HG02571 (cell line): ENCODE results near the gene PYM1.

Experiments
- ATAC-seq: cut with Tn5 transposase; IDR thresholded peaks from one replicate; pipeline ENCODE4 v1.9.1; 2021; ENCODE audit warnings: mild to moderate bottlenecking, moderate library complexity; ENCODE audit not compliant: unreplicated experiment

Gene PYM1

DNA sequence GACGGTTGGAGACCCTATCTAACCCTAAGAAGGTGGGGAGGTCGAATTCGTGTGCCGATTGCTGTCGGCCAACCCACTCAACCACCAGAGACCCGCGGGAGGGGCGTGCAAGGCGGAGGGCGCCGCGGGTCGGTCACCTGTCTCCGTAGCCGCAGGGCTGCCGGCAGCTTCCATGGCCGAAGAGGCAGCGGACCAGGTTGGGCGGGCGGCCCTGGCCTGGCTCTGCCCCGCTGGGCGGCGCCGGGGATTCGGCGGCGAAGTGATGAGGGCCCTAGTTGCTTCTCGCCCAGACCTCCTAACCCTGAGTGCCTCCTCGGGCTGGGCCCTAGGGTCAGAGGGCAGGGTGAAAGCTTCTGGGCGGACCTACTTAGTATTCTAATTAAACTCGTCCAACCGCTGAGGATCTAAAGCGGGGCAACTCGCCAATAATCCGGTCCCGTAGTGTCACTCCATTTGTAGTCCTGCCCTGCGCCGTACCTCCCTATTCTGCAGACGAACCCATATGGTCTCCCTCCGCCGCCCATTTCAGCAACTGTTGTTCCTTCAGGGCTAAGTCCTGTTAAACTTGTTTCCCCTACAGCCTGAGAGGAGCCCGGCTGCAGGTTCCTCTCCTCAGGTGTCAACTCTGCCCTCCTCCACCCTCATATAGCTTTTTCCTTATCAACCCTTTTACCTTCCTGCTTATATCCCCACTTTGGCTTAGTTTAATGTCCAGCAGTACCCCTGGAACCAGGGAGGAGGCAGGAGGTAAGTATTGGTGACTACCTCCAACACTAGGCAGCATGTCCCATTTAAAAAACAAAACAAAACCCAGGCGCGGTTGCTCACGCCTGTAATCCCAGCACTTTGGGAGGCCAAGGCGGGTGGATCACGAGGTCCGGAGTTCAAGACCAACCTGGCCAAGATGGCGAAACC, at the start of gene PYM1:
Gene PYM1 (minus strand): TSS at position 307 of the 915 bp plus-strand sequence. CDS start 133 bp downstream, at position 174.
- ATAC-seq: peak; percentile 38

DNA sequence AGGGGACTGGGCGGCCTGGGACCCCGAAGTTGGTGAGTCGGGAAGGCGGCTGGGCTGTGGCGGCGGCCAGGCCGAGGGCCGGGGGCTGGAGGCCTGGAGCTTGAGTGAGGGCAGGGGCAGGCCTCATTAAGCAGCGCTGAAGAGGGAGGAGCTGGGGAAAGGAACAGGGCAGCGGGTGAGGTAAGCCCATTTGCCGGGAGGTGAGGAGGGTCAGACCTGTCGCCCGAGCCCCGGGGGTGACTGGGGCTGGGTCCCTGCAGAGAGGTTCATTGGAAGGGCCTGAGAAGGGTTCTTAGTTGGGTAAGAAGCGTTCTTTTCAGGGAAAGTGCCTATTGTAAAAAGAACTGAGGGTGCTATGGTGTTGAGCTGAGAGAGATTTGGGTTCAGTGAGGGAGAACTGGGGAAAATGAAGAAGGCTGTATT, 46.6 kb upstream of the PYM1 start:
- peak; percentile 24 for ATAC-seq

DNA sequence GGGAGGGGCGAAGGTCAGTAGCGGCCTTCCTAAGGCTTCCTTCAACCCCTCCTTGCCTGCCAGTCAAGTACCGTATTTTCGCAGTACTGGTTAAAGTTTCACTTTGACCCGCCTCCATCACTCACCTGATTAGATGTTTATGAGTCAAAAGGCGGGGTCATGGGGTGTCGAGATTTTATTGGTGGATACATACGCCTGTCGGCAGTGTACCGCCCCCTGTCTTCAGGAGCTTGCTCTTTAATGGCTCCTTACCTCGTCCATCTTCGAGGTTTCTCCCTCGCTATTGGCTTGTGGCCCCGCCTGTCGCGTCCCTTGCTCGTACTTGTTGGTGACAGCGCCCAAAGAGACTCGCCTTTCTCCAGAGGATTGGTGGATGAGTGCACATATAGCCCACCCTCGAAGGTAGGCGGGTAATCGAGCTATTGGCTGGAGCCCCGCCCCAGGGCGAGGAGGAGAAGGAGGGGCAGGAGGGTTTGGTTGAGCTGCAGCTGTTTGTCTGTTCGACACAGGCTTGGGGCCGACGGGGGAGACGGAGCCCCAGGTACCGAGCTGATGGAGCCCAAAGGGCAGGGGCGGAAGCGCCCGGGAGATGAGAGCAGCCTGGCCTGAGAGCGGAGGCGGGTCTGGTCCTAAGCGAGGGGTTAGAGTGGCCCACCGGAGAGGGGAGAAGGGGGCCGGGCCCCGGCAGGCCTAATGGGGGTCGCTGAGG, 46.1 kb upstream of the PYM1 start, which contains the start of gene RAB5B:
Gene RAB5B (plus strand): TSS at position 480 of the 709 bp plus-strand sequence. CDS start 12,883 bp downstream, outside the sequence.
- peak; percentile 87 for ATAC-seq

DNA sequence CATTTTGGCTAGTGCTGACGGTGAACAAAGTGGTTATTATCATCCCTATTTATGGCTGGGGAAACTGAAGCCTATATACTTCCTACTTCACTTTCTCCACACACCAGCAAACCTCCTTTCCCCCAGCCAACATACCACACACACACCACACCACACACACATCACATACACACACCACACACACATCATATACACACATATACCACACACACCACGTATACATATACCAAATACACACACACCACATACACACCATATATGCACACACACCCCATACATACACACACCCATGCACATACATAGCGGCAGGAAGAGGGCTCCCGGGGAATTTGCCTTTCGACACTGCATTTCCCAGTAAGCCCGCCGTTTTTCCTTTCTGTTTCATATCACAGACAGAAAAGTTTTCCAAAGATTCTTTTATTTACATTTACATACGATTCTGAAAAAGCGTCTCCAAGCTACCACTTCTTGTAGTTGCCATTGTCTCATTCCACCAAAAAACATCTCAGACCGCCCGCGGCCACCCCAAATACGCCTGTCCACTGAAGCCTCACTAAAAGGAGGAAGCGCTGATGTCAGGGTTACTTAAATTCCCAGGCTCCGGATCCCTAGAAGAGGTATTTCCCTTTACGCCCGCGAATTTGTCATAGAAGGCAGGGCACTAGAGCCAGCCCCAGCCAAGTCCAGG, 45.4 kb upstream of the PYM1 start:
- no peak for ATAC-seq

DNA sequence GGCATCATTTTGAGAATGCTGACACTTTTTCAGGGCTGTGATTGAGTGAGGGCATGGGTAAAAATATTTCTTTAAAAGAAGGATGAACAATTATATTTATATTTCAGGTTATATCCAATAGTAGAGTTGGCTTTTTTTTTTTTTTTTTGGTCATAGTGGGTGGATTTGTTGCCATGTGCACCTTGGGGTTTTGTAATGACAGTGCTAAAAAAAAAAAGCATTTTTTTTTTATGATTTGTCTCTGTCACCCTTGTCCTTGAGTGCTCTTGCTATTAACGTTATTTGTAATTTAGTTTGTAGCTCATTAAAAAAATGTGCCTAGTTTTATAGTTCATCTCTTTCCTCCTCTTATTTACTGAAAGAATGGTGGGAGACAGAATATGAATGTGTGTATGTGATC, 44.8 kb upstream of the PYM1 start:
- ATAC-seq: no peak

DNA sequence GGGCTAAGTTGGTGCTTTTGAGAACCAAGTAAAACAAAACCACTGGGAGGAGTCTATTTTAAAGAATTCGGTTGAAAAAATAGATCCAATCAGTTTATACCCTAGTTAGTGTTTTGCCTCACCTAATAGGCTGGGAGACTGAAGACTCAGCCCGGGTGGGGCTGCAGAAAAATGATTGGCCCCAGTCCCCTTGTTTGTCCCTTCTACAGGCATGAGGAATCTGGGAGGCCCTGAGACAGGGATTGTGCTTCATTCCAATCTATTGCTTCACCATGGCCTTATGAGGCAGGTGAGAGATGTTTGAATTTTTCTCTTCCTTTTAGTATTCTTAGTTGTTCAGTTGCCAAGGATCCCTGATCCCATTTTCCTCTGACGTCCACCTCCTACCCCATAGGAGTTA, 44.3 kb upstream of the PYM1 start:
- no peak for ATAC-seq

DNA sequence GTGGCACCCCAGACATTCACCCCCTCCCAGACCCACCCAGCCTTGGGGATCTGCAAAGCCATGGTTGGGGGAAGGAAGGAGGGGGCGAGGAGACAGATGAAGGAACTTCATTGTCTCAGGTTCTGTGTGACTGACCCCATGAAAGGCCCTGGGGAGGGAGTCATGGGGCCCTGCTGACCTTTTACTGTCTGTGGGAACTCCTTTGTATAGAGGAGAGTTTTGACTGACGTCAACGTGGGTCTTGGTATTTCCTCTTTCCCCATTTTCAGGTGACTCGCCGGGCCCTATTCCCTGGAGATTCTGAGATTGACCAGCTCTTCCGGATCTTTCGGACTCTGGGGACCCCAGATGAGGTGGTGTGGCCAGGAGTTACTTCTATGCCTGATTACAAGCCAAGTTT, 43.1 kb upstream of the PYM1 start:
- no peak for ATAC-seq

DNA sequence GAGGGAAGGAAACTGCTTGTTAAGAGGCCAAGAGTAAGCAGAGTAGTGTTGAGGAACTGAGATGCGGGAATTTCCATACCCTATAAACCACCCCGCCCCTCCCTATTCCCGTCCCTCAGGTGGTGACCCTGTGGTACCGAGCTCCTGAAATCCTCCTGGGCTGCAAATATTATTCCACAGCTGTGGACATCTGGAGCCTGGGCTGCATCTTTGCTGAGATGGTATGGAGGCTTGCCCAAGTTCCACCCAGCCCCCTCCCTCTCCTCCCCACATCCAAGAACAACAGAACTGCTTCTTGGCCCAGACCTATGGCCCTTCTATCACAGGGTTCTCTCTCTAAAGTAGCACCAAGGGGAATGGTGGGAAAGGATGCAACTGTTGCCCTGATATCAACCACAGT, 41.7 kb upstream of the PYM1 start:
- no peak for ATAC-seq

DNA sequence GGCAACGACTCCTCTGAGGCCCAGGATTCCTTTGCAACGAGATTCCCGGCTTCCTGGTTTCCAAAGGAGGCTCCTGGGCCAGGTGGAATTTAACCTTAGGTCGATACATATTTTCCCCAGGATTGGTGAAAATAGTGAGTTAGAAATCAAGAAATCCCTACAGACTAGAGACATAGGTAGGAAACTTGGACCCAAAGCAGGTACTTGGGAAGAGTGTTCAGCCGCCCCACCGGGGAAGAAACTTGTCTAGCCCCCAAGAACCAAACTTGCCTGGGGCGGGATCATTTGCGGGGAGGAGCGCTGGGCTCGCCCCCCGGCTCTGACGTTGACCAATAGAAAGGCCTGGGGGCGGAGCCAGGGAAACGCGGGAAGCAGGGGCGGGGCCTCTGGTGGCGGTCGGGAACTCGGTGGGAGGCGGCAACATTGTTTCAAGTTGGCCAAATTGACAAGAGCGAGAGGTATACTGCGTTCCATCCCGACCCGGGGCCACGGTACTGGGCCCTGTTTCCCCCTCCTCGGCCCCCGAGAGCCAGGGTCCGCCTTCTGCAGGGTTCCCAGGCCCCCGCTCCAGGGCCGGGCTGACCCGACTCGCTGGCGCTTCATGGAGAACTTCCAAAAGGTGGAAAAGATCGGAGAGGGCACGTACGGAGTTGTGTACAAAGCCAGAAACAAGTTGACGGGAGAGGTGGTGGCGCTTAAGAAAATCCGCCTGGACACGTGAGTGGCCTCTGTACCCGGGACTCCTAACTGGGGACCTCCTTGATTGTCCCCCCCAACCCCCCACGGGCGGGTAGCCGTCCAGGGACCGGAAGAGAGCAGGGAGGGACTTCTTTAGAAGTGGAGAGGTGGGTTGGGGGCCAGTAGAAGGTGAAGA, 39.0 kb upstream of the PYM1 start, which contains the start of gene CDK2:
Gene CDK2 (plus strand): TSS at position 423 of the 874 bp plus-strand sequence. CDS start 179 bp downstream, at position 602.
- peak; percentile 93 for ATAC-seq

DNA sequence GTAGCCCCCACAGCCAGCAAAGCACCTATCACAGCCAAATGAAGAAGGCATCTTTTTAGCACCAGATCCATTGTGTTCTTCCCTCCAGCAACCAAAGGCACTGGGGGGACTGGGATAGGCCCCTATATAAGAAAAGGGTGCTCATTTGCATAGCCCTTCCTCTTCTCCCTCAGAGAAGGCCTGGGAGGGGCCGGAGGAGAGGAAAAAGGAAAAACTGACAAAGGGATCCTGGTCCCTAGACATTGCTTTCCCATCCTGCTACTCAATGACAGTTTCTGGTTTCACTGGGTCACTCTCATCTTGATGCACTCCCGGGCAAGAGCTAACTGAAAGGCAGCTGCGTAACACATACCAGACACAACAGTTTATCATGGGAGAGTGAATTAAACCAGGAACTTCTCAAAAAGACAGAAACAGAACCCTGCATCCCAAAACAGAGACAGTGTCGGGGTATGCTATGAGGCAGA, 38.3 kb upstream of the PYM1 start, which contains the start of gene PMEL:
Gene PMEL (minus strand): TSS at position 102 of the 467 bp plus-strand sequence. CDS start 31 bp downstream, at position 71.
- ATAC-seq: no peak

DNA sequence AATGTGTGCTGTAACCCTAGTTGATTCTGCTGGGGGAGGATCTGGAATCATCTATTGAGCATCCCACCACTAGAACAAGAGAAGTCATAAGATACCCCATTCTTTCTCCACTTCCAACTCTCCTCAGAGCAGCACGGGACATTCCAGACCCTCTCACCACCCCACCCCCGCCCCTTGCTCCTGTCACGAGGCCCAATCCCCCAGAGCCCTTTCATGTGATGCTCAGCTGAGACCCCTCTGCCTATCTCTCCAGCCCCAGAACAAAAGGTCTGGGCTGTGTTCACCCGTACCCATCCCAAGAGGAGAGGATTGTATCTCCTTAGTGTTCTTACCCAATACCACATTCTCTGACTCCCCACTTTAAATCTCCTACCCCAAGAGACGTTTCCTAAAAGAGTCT, 37.5 kb upstream of the PYM1 start:
- ATAC-seq: no peak

DNA sequence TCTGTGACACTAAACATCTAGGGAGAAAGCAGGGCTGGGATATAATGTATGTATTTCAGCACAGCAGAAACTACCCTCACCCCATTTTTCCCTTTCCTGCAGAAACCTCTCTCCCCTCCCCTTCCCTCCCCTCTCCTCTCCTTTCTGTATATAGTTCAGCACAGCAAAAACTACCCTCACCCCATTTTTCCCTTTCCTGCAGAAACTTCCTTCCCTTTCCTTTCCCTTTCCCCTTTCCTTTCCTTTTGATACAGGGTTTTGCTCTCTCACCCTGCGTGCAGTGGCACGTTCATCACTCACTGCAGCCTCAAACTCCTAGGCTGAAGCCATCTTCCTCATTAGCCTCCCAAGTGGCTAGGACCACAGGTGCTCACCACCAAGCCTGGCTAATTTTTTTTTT, 36.1 kb upstream of the PYM1 start:
- ATAC-seq: no peak

DNA sequence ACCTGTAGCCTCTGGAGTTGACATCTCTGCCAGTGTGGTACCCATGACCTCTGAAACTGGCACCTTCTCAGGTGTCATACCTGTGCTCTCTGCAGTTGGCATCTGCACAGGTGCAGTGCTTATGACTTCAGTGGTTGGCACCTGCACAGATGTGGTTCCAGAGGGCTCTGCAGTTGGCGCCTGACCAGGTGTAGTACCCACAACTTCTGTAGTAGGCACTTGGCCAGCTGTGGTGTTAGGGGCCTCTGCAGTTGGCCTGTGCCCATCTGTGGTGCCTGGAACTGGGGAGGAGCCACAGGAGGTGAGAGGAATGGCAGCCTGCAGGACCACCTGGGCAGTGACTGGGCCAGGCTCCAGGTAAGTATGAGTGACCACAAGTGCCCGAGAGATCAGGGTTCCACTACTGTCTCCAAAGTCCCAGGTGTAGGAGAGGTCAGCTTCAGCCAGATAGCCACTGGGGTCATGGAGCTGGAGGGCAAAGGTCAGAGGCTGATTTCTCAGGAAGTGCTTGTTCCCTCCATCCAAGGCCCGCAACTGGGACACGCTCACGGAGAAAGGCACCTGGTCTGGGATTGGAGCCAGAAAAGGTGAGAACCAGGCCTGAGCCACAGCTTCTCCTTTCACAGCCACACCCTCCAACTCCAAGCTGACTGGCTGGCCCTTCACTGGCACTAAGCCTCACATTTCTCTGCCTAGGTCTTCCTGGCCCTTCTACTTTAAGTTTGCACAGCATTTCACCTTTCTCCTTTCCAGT, 29.6 kb upstream of the PYM1 start:
- no peak for ATAC-seq

DNA sequence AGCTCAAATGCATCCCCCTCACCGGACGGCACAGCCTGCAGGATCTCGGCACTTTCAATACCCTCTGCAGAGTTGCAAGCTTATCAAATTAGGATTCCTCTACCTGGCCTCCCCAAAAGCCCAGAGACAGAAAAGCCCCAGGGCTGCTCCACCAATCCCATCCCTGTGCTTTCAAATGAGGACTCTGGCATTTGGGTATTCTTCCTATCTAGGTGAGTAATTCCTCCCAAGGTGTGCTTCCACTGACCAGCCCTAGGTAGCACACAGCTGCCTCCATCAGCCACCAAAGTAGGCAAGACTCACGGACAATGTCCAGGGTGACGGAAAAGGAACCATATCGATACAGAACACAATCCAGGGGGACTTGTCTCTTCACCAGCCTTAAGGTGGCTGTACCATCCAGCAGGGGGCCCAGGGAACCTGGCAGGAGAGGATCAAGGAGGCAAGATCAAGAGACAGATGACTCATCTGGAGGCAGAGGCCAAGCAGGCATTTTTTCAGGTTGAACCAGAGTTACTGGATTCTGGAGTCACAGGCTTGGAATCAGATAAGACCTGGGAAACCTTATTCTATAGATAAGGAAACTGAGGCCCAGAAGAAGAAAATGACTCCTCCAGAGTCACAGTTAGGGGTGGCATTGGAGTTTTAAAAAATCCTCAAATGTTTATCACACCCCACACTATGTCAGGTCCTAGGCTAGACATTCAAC, 28.3 kb upstream of the PYM1 start:
- ATAC-seq: no peak

DNA sequence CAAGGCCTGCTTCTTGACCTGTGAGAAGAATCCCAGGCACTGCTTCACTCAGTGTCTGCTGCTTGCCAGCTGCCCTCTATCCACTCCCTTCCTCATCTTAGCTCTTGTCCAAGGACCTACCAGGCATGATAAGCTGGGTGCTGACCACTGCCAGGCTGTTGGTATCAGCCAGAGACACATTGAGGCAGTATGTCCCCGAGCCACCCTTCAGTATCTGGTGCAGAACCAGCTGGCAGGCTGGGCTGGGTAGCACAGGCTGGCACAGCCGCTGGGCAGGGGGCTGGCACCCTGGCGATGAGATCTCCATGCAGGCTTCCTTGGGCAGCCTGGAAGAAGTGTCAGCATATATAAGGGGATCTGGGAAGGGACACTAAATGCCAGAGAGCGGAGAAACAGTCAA, 27.6 kb upstream of the PYM1 start:
- ATAC-seq: no peak

DNA sequence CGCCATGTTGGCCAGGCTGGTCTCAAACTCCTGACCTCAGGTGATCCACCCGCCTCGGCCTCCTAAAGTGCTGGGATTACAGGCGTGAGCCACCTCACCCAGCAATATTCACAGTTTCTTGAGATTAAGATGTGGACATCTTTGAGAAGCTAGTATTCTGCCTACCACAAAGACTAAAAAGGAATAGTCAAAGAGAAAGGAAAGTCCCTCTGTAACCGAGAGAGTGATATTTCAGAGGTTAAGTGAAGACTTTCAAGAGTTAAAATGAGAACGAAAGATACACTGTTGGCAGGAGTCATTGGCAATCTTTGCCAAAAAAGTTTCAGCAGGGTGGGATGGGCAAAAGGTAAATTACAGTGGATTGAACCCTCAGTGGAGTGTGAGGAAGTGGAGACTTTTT, 18.9 kb upstream of the PYM1 start:
- no peak for ATAC-seq

DNA sequence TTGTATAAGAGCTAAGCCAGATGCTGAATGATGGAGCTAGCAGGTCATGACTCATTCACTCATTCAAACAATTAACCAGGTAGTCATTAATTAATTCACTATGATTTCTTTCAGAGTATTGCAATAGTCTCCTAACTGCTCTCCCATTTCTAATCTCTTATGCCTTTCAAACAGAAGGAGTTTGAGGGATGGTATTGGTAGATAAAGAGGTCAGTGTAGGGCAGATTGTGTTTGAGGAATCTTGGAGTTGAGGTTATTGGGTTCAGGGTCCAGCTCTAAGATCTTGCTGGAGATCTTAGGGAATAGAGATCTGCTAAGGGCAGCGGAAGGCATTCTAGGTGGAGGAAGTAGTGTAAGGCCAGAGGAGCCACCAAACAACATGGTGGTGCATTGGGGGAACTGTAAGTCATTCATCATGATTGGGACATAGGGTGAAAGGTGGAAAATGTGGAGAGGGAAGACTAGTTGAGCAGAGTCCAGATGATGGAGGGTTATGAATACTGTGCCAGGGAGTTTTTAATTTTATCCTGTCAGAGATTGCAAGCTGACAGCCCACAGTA, 15.0 kb upstream of the PYM1 start:
- no peak for ATAC-seq

DNA sequence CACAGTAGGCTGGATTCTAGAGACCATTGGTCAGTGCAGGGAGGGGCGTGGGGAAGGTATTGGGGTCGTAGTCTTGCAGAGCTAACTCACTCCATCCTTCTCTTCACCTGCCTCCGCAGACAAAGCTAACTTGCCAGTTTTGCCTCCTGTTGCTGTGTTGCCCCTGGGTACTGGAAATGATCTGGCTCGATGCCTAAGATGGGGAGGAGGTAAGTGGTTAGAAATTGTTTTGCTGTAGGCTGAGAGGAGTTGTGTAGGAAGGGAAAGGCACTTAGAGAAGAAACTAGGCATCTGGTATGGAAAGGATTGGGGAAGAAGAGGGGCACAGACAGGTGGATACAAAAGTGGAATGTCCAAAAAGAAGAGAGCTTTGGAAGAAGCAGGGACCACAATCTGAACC, 14.4 kb upstream of the PYM1 start:
- no peak for ATAC-seq
